HCT116 (cell line): Measurements from ENCODE around the gene TMEM91.

Source experiments
- CEBPB ChIP-seq: IDR thresholded peaks from 2 replicates; pipeline ENCODE4 v1.6.1; 2012; ENCODE audit warnings: low read depth
- EZH2 ChIP-seq: fragments of 200-600 bp; sonication (generic); IDR thresholded peaks from 2 replicates; pipeline ENCODE4 v1.6.1; 2017; ENCODE audit warnings: antibody characterized with exemption, mixed run types
- EZH2phosphoT487 ChIP-seq: fragments of 200-600 bp; IDR thresholded peaks from 2 replicates; pipeline ENCODE4 v1.6.1; 2018; ENCODE audit warnings: antibody characterized with exemption, borderline replicate concordance
- POLR2A ChIP-seq: IDR thresholded peaks from 2 replicates; pipeline ENCODE4 v1.7.0; 2011; ENCODE audit warnings: borderline replicate concordance; ENCODE audit not compliant: insufficient read depth, insufficient read length; ENCODE audit errors: extremely low read depth
- RAD21 ChIP-seq: IDR thresholded peaks from 2 replicates; pipeline ENCODE4 v1.6.1; 2012; ENCODE audit warnings: low read depth, mild to moderate bottlenecking
- TCF7L2 ChIP-seq: IDR thresholded peaks from 2 replicates; pipeline ENCODE4 v1.7.0; 2011; ENCODE audit warnings: borderline replicate concordance, inconsistent platforms; ENCODE audit not compliant: insufficient read depth, insufficient read length; ENCODE audit errors: extremely low read depth
- YY1 ChIP-seq: IDR thresholded peaks from 2 replicates; pipeline ENCODE4 v1.6.1; 2011; ENCODE audit warnings: low read length, low read depth, moderate library complexity, mild to moderate bottlenecking; ENCODE audit not compliant: insufficient replicate concordance; ENCODE audit errors: extremely low read depth
- ZNF274 ChIP-seq: fragments of 200-500 bp; sonication (Bioruptor generic); IDR thresholded peaks from 2 replicates; pipeline ENCODE4 v1.6.1; 2014; ENCODE audit warnings: mild to moderate bottlenecking, low read depth, low read length, inconsistent platforms
- TF ChIP-seq, protein P1 (sequence below), 3 experiments: fragments of 200-600 bp in 1 of 3; sonication (generic) in 1 of 3; IDR thresholded peaks in 2 of 3; conservative IDR thresholded peaks in 1 of 3; 2 replicates each; pipeline ENCODE4 v1.5.1; 2012 to 2017; ENCODE audit warnings: low read depth in 2 of 3, low read length in 2 of 3, antibody characterized with exemption in 1 of 3, borderline replicate concordance in 1 of 3, control low read depth in 1 of 3, mild to moderate bottlenecking in 1 of 3, mixed read lengths in 1 of 3, mixed run types in 1 of 3, moderate library complexity in 1 of 3; ENCODE audit not compliant: insufficient read depth in 1 of 3

DNA sequence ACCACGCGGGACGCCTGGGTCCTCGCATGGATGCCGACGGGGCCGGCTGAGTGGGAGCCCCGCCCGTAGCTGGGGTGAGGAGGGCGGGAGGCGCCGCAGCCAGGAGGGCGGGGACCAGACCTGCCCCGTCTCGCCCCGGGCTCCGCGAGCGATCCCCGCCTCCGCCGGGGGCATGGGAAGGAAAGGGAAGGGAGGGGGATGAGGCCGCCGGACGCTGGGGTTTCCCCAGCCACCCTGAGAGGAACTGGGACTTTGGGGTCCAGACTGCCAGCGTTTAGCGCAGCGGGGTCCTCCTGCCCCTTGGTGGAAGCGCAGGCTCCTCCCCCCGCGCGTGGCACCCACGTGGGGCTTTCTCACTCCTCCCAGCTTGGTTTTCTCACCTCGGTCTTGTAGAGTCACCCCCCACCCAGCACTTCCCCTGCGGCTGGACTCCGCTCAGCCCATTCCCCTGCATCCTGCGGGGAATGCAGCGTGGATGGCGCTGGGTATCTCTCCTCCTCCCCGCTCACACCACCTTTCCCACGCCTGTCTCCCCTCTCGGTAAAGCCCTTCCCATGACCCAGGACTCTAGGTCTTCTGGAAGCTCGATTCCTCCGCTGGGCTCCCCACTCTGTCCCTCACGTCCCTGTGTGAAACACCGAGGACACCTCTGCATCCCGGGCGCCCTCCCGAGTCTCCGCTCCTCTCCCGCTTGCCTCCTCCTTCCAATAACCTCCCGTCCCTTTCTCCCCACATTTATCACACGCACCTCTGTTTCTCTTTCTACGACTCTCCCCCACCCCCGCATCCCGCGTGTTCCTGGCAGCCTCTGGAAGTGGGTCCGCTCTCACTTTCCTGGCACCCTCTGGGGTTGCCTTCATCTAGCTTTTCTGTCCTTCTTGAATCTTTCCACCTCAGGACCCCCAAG, 24.7 kb upstream of the TMEM91 start:
- TF ChIP-seq, protein P1, sequence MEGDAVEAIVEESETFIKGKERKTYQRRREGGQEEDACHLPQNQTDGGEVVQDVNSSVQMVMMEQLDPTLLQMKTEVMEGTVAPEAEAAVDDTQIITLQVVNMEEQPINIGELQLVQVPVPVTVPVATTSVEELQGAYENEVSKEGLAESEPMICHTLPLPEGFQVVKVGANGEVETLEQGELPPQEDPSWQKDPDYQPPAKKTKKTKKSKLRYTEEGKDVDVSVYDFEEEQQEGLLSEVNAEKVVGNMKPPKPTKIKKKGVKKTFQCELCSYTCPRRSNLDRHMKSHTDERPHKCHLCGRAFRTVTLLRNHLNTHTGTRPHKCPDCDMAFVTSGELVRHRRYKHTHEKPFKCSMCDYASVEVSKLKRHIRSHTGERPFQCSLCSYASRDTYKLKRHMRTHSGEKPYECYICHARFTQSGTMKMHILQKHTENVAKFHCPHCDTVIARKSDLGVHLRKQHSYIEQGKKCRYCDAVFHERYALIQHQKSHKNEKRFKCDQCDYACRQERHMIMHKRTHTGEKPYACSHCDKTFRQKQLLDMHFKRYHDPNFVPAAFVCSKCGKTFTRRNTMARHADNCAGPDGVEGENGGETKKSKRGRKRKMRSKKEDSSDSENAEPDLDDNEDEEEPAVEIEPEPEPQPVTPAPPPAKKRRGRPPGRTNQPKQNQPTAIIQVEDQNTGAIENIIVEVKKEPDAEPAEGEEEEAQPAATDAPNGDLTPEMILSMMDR (IDR thresholded peaks at IDR 0.05 in 2 of 3, conservative IDR thresholded peaks at IDR 0.05 in 1 of 3; ENCODE audit: borderline replicate concordance in 1 of 3, insufficient read depth in 1 of 3, low read depth in 2 of 3, low read length in 2 of 3): no peak
- TF ChIP-seq RAD21 (no peak), EZH2 (no peak), YY1 (no peak), CEBPB (no peak), EZH2phosphoT487 (no peak), POLR2A (no peak), TCF7L2 (no peak), ZNF274 (no peak)
